H1 (cell line): ENCODE results near the gene WDR33. TPM values are rescaled to one million over a fixed set of nuclear protein-coding genes. Genes with fewer than 3 reads are reported as not detected.

ENCODE experiments used
- TEAD4 ChIP-seq: IDR thresholded peaks from 2 replicates; pipeline ENCODE4 v1.6.1; 2012; ENCODE audit warnings: low read depth, low read length, inconsistent platforms, mixed read lengths
- polyA plus RNA-seq, 7 experiments: library from polyadenylated mRNA; depleted of rRNA in 3 of 7; stranded (reverse) in 5 of 7; unstranded in 2 of 7; fragments of >200 nt in 5 of 7; fragments of 200-250 nt in 2 of 7; gene quantifications; 1 replicate in 5 of 7; 2 replicates in 1 of 7; 4 replicates in 1 of 7; pipeline versions ENCODE4 v1.2.1 to v1.2.3, GENCODE V29; 2011 to 2013; ENCODE audit warnings: missing spikeins in 2 of 7, mixed read lengths in 2 of 7
- total RNA-seq: library from RNA; stranded (reverse); fragmentation: NEBNext Ultra II Directional; extraction: Animal tissue kit (Norgen Biotek cat#: 25700); gene quantifications from 2 replicates; pipeline ENCODE4 v1.2.1, GENCODE V29; 2021
- TF ChIP-seq, protein P1 (sequence below): IDR thresholded peaks from 2 replicates; pipeline ENCODE4 v1.6.1; 2011; ENCODE audit warnings: low read depth, mild to moderate bottlenecking, low read length; ENCODE audit not compliant: insufficient read depth

Gene WDR33
- total and polyA plus RNA-seq, 2 of the 8 experiments (the other 6 are each of a cell fraction or from before 2014, with no cell fraction given), result 18.1 to 82.7 TPM

- TF ChIP-seq TEAD4, result no peak
- TF ChIP-seq, protein P1, sequence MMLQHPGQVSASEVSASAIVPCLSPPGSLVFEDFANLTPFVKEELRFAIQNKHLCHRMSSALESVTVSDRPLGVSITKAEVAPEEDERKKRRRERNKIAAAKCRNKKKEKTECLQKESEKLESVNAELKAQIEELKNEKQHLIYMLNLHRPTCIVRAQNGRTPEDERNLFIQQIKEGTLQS, result no peak
Measured at GRCh38 chr2:127683056-127683455, 127.9 kb downstream of the WDR33 start (continued).
